TTC549 (cell line): ENCODE results near the gene MRNIP.

Experiments
- FAIRE-seq: peaks from 2 replicates; lab custom pipeline; 2012; peaks lifted over from hg19 to GRCh38; lab: Jason Lieb, UNC

The MRNIP gene

DNA sequence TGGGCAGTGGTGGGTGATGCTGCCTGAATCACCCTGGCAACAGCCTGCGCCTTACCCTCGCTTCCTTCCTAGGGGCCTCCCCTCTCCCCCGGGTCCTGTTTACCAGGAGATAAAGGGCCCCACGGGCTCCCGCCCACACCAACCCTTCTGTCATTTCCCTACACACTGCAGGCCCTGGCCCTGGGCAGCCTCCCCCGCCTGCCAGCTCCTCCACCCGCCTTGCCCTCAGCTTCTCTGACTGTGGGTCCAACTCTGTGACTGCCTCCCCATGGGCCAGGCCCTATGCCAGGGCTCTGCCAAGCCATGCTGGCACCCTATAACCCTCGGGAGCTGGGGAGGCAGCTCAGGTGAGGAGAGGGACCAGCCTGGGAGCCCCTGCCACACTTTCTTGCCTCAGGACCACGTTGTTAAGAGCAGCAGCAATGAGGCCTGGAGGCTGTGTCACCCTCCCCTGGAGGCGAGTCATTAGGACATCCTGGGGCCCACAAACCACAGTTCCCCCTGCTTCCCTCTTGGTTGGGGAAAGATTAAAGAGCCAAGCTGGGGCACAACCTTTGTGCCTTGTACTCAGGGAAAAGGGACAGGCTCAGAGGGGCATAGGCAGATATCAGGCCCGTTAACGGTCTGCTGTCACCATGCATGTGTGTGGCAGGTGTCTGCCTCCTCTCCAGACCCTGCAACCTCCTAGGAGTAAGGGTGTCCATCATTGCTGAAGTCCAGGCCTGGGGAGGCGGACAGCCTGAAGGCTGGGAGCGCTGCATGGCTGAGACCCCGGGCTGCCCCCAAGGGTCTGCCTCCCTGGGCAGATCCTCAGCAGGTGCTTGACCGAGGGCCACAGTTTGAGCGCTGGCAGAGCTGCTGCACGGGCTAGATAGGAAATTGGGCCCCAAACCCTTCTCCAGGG, 54.7 kb downstream of the MRNIP start:
- no peak for FAIRE-seq

DNA sequence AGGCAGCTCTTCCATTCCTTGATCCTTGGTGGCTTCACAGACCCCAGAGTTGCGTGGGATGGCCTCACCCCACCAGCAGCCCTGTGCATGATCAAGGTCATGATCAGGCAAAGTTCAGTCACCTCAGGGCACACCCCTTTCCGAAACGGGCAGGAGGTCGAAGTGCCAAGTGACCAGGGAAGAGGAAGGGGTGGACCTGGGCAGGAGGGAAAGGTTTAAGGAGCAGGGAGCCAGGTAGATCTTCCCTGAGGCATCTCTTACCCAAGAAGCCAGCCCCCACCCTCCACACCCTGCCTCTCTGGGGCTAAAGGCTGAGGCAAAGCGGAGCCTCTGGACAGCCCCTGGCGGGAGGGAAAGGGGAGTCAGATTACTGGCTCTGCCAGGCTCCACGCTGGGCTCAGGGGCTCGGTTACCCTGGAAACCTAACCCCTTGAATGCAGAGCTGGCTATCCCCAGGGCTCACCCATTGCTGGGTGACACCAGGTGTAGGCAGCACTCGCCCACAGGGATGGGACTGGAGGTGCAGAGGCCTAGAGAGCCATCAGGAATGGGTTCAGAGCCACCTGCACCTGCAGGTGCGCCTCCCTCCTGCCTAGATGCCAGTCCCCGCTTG, 55.6 kb downstream of the MRNIP start:
- FAIRE-seq, result no peak

DNA sequence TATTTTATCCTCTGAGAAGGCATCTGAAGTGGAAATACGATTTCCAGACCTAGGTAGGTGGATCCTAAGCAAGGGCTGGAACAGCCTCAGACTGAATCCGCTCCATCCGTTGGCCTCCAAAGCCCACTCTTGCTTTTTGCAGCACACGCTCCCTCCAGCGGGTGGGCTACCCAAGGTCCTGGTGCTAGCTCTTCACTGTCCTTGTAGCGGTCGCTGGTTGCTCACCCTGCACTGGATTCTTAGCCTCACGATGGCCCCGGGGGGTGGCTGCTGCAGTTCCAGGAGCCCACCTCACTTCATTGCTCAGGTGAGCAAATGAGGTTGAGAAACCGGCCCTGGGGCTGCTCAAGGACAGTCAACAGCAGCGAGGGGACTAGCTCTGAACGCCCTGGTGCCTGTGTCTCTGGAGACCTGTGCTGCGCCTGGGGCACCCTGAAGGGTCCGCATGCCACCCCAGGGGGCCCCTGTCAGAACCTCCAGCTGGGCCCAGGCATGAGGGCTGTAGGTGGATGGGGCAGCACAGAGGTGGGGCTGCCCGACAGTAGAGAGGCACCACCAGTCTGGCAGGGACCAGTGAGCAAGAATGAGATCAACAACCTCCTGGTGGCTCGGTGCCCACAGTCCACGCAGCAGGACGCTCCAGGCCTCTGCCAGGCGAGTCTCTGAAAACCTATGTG, 56.3 kb downstream of the MRNIP start:
- no peak for FAIRE-seq

DNA sequence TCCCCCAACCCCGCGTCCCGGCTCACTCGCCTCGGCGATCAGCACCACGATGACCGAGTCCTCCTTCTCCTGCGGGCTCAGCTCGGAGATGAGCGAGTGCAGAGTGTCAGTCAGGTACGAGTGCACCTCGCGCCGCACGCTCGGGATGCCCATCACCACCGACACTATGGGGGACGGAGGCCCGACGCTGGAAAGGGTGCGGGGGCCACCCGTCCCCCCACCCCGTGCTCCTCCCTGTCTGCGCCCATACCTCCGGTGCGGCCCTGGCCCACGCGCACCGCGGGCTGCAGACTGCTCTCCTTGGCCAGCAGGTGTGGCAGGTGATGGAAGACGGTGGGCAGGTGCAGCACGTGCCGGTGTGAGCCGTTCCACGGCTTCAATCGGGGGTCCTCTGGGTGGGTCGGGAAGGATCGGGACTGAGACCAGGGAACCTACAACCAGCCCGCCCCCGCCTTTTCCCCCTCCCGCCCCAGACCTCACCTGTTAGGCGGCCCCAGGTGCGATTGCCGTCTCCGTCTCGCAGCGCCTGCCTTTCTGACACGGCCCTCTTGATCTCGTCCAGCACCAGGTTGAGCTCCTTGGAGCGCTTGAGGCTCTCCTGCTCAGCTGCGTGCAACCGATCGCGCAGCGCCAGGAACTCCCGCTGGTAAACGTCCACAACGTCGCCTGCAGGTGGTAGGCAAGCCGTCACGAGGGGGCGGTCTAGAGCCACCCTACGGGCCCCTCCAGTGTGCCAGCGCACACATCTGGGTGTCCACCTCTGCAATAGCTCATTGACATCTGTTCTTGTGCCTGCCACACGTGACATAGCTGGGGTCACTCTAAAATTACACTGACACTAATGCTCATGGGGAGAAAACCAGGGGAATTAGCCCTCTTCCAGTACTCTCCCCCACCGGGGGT, 57.1 kb downstream of the MRNIP start:
- no peak for FAIRE-seq

DNA sequence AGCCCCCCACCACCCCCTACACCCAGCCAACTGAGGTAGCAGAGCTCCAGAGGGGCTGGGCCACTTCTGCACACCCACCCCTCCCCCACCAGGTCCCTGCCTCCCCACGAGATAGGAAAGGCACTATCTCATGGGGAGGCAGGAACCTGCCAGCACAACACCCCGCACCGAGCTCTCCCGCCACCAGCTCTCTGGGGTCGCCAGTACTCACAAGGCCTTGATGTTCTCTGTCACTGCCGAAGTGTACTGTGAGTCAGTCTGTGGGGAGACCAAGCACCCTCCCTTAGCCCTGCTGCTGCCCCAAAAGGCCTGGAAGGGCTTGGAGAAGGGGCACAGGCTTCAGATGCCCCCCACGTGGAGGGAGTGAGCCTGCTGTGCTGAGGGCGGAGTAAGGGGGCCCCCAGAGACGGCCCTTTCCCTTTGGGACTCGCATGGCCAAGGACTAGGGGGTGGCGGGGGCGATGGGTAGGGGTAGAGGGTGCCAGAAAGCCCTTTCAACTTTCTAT, 57.9 kb downstream of the MRNIP start:
- no peak for FAIRE-seq

DNA sequence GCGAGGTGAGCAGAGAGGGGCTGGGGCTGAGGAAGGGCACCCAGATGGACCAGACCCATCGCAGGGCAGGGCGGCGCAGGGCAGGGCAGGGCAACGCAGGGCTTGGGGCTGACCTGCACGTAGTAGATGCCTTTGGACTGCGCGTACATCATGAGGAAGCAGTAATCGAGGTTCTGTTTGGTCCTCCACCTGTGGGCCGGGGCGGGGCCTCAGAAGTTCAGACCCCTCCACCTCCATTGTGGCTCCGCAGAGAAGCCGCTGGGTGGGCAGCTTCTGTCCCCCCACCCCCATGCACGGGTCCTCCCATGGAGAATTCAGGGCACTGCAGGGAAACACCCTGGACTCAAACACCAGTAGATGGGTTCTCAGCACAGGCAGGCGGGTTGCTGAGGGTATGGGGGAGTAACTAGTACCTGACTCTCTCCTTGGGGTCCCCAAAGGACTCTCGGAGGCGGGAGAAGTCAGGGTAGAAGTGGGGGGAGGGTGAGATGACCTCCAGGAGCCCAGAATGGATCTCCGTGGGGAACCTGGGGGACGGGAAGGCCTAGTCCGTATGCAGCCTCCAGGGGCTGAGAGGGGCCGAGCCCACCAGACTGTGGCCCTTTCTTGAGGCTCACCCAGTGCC, 58.4 kb downstream of the MRNIP start:
- no peak for FAIRE-seq

DNA sequence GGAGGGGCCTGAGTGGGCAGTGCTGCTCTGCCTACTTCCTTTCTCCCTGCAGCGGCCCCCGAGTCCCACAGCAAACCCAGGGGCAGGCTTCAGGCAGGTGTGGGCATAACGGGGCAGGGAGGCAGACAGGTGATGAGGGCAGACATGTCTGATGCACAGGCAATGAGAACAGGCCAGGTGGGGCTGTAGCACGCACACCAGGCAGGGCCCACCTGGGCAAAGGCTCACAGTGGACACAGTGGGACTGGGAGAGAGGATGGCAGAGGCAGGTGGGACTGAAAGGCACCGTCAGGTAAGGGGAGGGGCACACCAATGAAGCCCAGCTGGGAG, 59.0 kb downstream of the MRNIP start:
- no peak for FAIRE-seq

DNA sequence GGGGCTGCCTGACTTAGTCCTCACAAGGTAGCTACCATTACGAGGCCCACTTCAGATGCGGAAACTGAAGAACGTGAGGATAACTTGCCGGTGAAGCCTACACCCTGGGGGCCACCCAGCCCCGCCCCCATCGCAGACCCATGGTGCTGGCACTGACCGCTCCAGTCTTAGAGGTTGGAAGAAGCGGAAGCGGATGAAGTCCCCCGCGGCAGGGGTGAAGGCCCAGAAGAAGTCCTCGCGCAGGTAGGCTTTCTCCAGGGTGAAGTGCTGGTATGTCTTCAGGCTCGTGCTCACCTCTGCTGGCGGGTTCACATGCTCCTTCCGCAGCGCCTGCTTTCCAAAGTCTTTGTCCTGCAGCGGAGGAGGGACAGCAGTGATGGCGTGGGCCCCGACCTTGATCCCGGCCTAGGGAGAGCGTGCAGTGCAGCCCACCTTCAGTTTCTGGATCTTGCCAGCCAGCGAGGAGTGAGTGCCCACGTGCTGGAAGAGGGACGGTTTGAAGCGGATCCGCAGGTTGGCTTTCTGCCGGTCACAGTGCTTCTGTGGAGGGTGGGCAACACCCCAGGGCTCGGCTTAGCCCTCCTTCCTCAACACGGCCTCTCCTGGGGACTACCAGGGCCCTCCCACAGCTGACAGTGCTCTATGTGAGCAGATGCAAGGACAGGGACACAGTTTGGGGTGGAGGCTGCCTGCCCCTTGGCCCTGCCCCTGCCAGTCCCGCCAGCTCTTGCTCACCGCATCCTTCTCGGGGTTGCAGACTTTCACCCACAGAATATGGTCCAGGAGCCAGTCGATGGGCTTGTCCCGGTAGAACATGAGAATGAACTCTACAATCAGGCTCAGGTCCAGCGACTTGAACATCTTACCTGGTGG, 59.6 kb downstream of the MRNIP start:
- FAIRE-seq, result no peak

DNA sequence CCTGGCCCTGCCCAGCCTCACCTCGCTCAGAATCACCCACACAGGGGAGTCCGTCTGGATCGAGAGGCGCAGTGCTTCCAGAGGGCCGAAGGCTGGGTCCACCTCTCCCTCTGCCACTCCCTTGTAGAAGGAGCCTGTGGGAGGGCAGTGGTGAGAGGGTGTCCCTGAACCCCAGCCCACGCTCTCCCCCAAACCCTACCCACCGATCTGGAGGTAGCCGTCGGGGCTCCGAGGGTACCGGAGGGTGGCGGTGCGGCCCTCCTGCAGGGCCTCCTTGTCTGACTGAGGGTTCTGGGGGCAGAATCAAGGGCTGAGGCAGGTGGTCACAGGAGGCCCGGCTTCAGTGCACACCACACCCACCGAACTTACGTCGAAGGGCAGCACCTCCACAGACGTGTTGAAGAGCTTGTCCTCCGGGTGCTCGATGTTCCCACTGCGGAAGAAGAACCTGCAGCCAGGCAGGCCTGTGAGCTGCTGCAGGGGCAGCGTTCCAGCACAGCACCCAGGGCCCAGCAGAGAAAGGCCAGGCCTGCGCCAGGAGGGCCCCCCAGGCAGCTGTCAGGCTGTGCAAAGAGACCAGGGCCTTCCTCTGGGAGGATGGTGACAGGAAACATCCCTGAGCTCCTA, 60.4 kb downstream of the MRNIP start:
- no peak for FAIRE-seq

DNA sequence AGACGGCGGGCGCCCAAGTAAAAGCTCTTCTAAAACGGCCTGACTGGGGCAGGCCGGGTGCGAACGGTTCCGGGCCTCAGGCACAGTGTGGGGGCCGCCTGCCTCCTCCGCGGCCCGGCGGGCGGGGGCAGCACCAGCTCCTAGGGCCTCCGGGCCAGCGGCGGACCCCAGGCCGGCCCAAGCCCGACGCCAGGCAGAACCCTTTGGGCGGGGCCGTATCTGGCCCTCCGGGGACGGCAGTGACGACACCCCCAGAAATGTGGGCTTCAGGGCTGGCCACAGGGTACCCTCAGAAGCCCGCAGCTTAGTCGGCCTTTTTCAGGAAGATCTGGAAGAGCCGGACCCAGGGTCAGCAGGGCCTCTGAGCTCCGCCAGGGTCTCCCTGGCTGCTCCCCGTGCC, 60.9 kb downstream of the MRNIP start:
- no peak for FAIRE-seq

DNA sequence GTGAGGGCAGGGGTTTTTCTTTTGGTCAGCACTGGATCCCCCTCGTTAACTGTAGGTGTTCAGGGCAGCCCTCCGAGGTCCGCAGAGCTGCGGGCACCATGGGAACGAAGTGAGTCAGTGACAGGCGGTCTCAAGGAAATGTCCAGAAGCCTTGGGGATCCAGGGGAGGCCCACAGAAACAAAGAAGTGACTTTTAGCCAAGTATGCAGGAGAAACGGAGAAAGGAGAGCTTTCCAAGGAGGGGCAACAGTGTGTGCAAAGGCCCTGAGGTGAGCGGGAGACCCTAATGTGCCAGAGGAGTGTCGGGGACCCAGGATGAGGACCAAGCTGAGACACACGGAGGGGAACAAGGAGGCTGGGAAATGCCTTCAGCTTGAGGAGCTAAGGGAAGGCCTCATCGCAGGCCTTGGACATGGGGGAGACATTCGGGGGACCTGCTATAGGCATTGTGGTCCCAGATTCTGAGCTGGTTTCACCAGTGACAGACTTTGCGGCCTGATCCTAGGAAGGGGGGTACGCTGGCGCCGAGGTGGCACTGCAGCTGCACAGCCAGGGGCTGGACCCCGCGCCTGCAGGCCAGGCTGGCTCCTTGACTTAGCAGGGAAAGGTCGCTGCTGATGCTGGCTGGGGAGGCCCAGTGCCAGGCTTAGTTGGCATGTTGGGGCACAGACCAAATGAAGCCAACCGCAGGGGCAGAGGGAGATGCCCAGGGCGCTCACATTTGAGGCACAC, 61.6 kb downstream of the MRNIP start:
- no peak for FAIRE-seq

DNA sequence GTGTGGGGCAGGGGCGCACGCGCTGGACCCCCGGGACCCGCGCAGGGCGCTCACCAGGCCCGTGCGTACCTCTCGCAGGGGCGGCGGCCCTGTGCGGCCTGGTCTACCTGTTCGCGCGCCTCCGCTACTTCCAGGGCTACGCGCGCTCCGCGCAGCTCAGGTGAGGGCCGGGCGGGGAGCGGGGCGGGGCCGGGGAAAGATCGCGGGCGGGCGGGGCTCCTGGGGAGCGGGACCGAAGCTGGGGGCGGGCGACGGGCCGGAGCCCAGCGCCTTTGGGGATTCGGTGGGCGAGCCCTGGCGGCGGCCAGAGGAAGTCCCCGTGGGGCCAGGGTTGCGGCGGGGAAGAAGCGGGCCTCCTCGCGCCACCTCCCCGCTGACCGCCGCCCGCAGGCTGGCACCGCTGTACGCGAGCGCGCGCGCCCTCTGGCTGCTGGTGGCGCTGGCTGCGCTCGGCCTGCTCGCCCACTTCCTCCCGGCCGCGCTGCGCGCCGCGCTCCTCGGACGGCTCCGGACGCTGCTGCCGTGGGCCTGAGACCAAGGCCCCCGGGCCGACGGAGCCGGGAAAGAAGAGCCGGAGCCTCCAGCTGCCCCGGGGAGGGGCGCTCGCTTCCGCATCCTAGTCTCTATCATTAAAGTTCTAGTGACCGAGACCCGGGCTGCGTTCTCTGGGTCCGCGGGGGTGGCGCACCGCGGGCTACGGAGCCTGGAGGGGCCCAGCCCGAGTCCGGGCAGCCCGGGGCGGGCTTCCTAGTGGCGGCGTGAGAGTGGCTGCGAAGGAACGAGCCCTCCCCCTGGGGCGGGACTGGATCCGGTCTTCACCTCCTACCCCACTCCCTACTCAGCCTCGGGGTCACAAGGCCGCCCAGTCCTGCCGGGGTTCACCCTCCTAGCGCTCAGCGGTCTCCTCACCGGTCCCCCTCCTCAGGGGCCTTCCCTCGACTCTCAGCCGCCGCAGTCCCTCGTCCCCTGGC, 62.5 kb downstream of the MRNIP start:
- FAIRE-seq, result no peak

DNA sequence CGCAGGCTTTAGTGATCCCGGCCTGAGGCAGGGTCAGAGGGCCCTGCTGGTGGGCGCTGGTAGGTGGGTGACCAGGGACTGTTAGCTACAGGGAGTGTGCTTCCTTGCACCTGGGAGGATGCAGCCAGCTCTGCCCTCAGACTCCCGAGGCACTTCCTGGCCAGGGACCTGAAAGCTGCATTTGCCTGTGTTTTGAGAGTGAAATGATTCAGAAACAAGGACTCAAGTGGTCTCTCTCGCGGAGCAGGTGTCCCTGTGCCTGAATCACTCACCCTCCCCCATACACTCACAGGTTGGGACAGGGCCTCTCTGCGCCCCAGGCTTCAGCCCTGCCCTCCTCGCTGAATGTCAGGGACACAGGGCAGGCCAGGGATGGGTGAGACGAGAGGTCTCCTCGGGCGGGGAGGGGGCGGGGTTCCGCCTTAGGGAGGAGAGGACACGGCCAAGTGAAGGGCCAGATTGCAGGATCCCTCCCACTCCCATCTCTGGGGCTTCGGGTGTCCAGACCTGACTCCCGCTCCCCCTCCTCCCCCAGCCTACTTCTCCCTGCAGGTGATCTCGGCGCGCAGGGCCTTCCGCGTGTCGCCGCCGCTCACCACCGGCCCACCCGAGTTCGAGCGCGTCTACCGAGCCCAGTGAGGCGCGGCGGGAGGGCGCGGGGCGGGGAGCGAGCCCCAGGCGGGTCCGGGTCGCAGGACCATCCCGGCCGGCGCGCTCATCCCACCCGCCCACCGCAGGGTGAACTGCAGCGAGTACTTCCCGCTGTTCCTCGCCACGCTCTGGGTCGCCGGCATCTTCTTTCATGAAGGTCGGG, 63.4 kb downstream of the MRNIP start:
- no peak for FAIRE-seq

DNA sequence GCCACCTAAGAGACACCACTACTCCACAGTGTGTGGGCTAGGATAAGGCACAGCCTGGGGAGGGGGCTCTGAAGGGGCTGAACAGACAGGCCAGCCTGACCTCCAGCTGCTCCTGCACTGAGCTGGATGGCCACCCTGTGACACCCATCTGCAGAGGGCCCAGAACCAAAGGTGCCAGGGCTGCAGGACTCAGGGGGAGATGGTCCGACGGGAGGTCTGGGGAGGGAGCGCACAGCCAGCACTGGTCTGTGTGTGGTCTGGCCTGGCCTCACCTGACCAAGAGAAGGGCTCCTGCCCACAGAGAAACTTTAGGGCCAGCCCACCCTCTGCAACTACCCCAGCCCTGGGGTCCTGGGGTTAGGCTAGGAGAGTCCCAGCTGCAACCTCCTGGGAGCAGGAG, 64.0 kb downstream of the MRNIP start:
- no peak for FAIRE-seq

DNA sequence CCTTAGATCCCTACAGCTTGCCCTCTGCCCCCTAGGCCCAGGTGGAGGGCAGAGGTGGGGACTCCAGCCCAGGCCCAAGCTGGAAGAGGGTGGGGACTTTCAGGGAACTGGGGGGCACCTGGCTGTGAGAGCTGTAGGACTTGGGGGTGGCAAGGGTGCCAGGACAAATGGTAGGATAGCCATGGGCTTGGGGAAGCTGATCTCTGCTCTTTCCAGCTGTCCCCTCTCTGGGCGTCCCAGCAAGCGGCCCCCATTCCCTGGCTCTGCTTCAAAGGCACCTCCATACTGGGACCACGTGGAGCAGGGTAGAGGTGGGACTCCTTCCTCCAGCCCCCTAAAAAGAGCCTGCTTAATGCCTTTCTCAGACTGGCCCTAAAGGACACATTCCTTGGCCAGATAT, 64.4 kb downstream of the MRNIP start:
- FAIRE-seq, result no peak

DNA sequence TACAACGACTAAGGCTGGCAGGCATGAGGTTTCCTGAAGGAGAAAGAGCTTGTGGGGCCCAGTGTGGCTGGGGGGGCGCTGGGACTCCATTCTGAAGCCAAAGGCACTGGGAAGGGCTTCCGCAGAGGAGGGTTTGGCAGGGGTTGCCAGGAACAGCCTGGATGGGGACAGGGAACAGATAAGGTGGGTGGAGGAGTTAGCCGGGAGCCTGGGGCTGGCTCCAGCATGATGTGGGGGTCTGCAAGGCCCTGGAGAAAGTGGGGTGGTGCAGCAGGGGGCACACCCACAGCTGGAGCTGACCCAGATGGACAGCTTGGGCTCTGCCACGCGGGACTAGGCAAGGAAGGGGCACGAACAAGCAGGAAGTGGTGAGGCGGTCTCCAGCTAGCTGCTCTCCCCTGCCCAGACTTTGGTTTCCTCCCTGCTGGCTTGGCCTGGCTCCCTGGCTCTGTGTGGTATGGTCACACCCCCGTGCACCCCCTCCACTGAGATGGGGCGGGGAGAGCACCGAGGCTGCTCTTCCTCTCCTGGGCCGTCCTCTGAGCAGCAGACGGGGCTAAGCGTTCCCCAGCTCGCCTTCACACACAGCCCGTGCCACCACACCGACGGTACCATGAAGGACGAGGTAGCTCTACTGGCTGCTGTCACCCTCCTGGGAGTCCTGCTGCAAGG, 65.0 kb downstream of the MRNIP start, which contains the start of gene LTC4S:
TSS of gene LTC4S (plus strand) at position 519 of the 672 bp plus-strand sequence. CDS start at position 614, 95 bp downstream.
- no peak for FAIRE-seq
